ENCODE results near the gene HPCAL1. TPM values are rescaled to one million over a fixed set of nuclear protein-coding genes. Genes with fewer than 3 reads are reported as not detected.

HPCAL1 gene
- total RNA-seq, 1 experiment from 2014 or later: 312 TPM

GRCh38 chr2:10433264-10433946, 130.7 kb downstream of the HPCAL1 start:
- TF ChIP-seq EZH2 (IDR thresholded peaks at IDR 0.05; ENCODE audit: low read length, unreplicated experiment): no peak
- TF ChIP-seq CTCF (conservative IDR thresholded peaks at IDR 0.05; ENCODE audit: low read depth, low read length): no peak
- TF ChIP-seq EZH2phosphoT487 (IDR thresholded peaks at IDR 0.05; ENCODE audit: borderline replicate concordance, low read length): no peak
- Histone ChIP-seq H3K79me2 (ENCODE audit: low read length) (no peaks in the 10 kb centered on the region), H2AFZ (ENCODE audit: low read length) (no peak overlapping the region), H3K36me3 (ENCODE audit: low read depth, low read length) (no peaks in the 10 kb centered on the region), H3K4me2 (ENCODE audit: low read length) (no peak overlapping the region), H3K9me3 (ENCODE audit: low read length) (no peaks in the 10 kb centered on the region), H3F3A (ENCODE audit: low read length, unreplicated experiment) (peaks cover 7% of the 10 kb centered on the region), H3K4me3 (ENCODE audit: low read length) (no peak overlapping the region), H3K9ac (ENCODE audit: low read length) (no peak overlapping the region), H3K9me2 (replicated peaks; ENCODE audit: low read length) (no peaks in the 10 kb centered on the region), H4K20me1 (ENCODE audit: low read length) (no peaks in the 10 kb centered on the region), H3K27me3 (ENCODE audit: low read length) (no peaks in the 10 kb centered on the region), H3K4me1 (ENCODE audit: insufficient read depth, low read length) (no peaks in the 10 kb centered on the region), H3K27ac (ENCODE audit: low read length) (no peak overlapping the region)
- ChIA-PET POLR2A (ENCODE audit: unreplicated experiment) (interaction anchor here (0.6 kb wide), 1 partner anchor 24 kb away, joined by 5 read pairs; no protein-coding TSS in a partner anchor), CTCF (interaction anchor here (0.6 kb wide), 1 partner anchor 244 kb away, joined by 3 read pairs; no protein-coding TSS in a partner anchor)
- no peak for ATAC-seq
- intact Hi-C loops (cut with micrococcal nuclease): no loop called here
- BruUV-seq (replicated peaks): no TSS peak
- no peak for DNase-seq

GRCh38 chr2:10433947-10434885, 131.5 kb downstream of the HPCAL1 start:
- POLR2A ChIA-PET (ENCODE audit: unreplicated experiment): interaction anchor here (0.5 to 0.6 kb wide), 2 partner anchors 127 to 129 kb away, joined by 5 to 6 read pairs; no protein-coding TSS in a partner anchor

More at GRCh38 chr2:10433947-10434885, 131.5 kb downstream of the HPCAL1 start:
- Histone ChIP-seq H3K9me3 (ENCODE audit: low read length) (no peaks in the 10 kb centered on the region), H2AFZ (ENCODE audit: low read length) (no peak overlapping the region), H3K4me2 (ENCODE audit: low read length) (no peak overlapping the region), H3K4me1 (ENCODE audit: insufficient read depth, low read length) (no peaks in the 10 kb centered on the region), H3K9ac (ENCODE audit: low read length) (no peak overlapping the region), H3K79me2 (ENCODE audit: low read length) (no peaks in the 10 kb centered on the region), H3K9me2 (replicated peaks; ENCODE audit: low read length) (no peaks in the 10 kb centered on the region), H3K27me3 (ENCODE audit: low read length) (no peaks in the 10 kb centered on the region), H3K36me3 (ENCODE audit: low read depth, low read length) (no peaks in the 10 kb centered on the region), H3F3A (ENCODE audit: low read length, unreplicated experiment) (peaks cover 7% of the 10 kb centered on the region), H3K4me3 (ENCODE audit: low read length) (no peak overlapping the region), H4K20me1 (ENCODE audit: low read length) (no peaks in the 10 kb centered on the region), H3K27ac (ENCODE audit: low read length) (no peak overlapping the region)
- intact Hi-C loops (cut with micrococcal nuclease): no loop called here
- CTCF ChIA-PET: interaction anchor here (0.5 to 2.3 kb wide), 12 partner anchors 11 to 671 kb away, joined by 3 to 22 read pairs (median 4); no protein-coding TSS in a partner anchor
- no TSS peak for BruUV-seq (replicated peaks)
- TF ChIP-seq CTCF (conservative IDR thresholded peaks at IDR 0.05; ENCODE audit: low read depth, low read length) (no peak), EZH2 (IDR thresholded peaks at IDR 0.05; ENCODE audit: low read length, unreplicated experiment) (no peak), EZH2phosphoT487 (IDR thresholded peaks at IDR 0.05; ENCODE audit: borderline replicate concordance, low read length) (no peak)
- ATAC-seq (no peak), DNase-seq (no peak)
